ENCODE results near the gene RARS1. TPM values are rescaled to one million over a fixed set of nuclear protein-coding genes. Genes with fewer than 3 reads are reported as not detected.

The RARS1 gene
- total RNA-seq, 1 experiment from 2014 or later = 105 TPM

DNA sequence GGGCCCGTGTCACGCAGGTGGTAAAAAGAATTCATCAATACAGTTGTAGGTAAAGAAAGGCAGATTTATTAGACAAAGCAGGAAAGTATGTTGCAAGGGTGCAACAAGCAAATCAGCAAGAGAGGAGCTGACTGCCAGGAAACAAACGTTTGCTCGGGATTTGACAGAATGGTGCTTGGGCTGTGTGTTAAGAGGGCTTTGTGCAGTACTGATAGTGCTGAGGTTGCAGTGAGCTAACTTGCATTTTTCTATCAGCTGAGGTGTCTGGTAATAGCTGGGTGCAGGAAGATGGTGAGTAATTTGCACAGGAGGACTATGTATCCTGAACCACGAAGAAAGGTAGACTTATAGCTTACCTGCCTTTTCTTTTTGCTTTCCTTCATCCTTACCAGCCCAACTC lies 3.9 kb upstream of the RARS1 start:
- no peaks in the 10 kb centered on the region for H3K27me3 ChIP-seq (replicated peaks; ENCODE audit: insufficient read depth, low read depth, low read length, poor library complexity)
- intact Hi-C loops (cut with micrococcal nuclease; ENCODE audit: unreplicated experiment) = no loop called here
- H3K27ac ChIP-seq (ENCODE audit: low read depth, low read length, poor library complexity, severe bottlenecking) = no peak overlapping the region
- no peaks in the 10 kb centered on the region for H3K4me1 ChIP-seq (ENCODE audit: insufficient read depth, low read length, poor library complexity, severe bottlenecking)
- H3K36me3 ChIP-seq (ENCODE audit: insufficient read depth, low read length, poor library complexity, severe bottlenecking) = no peaks in the 10 kb centered on the region
- no peak for DNase-seq (ENCODE audit: low spot score)
- ChIA-PET CTCF (no interaction called here), POLR2A (ENCODE audit: low non-redundant PET) (no interaction called here)
- TF ChIP-seq, protein P1, sequence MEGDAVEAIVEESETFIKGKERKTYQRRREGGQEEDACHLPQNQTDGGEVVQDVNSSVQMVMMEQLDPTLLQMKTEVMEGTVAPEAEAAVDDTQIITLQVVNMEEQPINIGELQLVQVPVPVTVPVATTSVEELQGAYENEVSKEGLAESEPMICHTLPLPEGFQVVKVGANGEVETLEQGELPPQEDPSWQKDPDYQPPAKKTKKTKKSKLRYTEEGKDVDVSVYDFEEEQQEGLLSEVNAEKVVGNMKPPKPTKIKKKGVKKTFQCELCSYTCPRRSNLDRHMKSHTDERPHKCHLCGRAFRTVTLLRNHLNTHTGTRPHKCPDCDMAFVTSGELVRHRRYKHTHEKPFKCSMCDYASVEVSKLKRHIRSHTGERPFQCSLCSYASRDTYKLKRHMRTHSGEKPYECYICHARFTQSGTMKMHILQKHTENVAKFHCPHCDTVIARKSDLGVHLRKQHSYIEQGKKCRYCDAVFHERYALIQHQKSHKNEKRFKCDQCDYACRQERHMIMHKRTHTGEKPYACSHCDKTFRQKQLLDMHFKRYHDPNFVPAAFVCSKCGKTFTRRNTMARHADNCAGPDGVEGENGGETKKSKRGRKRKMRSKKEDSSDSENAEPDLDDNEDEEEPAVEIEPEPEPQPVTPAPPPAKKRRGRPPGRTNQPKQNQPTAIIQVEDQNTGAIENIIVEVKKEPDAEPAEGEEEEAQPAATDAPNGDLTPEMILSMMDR (conservative IDR thresholded peaks at IDR 0.05; ENCODE audit: low read depth, low read length) = no peak
- TF ChIP-seq EZH2 (IDR thresholded peaks at IDR 0.05; ENCODE audit: borderline replicate concordance, low read depth, low read length, poor library complexity, severe bottlenecking) = no peak
- no peak overlapping the region for H3K4me3 ChIP-seq (ENCODE audit: low read depth, low read length, poor library complexity, severe bottlenecking)
- BruUV-seq (replicated peaks) = no TSS peak
- H3K9me3 ChIP-seq (ENCODE audit: low read depth, low read length, poor library complexity, severe bottlenecking) = no peaks in the 10 kb centered on the region

GRCh38 chr5:168489059-168489458 lies 2.8 kb downstream of the RARS1 start:
- Histone ChIP-seq H3K4me3 (ENCODE audit: low read depth, low read length, poor library complexity, severe bottlenecking) (no peak overlapping the region), H3K27ac (ENCODE audit: low read depth, low read length, poor library complexity, severe bottlenecking) (no peak overlapping the region), H3K9me3 (ENCODE audit: low read depth, low read length, poor library complexity, severe bottlenecking) (no peaks in the 10 kb centered on the region), H3K36me3 (ENCODE audit: insufficient read depth, low read length, poor library complexity, severe bottlenecking) (peaks cover 55% of the 10 kb centered on the region), H3K27me3 (replicated peaks; ENCODE audit: insufficient read depth, low read depth, low read length, poor library complexity) (no peaks in the 10 kb centered on the region), H3K4me1 (ENCODE audit: insufficient read depth, low read length, poor library complexity, severe bottlenecking) (no peaks in the 10 kb centered on the region)
- POLR2A ChIA-PET (ENCODE audit: low non-redundant PET) = no interaction called here
- TF ChIP-seq, protein P1 (conservative IDR thresholded peaks at IDR 0.05; ENCODE audit: low read depth, low read length) = no peak
- TF ChIP-seq EZH2 (IDR thresholded peaks at IDR 0.05; ENCODE audit: borderline replicate concordance, low read depth, low read length, poor library complexity, severe bottlenecking) = no peak
- CTCF ChIA-PET = no interaction called here
- intact Hi-C loops (cut with micrococcal nuclease; ENCODE audit: unreplicated experiment) = no loop called here
- DNase-seq (ENCODE audit: low spot score) = no peak
- no TSS peak for BruUV-seq (replicated peaks)

DNA sequence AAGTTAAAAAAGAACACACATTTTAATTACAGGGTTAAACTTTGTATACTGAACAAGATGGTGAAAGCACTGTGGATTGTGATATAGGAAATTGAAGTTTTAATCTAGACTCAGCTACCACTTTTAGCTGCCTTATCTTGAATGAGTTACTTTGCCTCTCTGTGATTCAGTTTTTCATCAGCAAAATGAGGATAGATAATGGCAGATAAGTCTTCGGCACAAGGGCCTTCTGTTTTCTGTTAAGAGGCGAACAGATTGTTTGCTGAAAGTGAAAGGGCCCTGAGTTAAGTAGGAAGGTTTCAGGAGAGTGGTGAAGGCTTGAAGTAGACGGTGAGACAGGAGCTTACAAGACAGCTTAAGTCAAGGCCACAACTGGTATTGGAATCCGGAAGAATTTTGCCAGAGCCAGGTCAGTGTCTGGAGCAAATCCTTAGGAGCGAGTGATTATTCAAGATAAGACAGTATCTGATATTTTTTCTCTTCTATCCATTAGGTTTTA lies 7.8 kb downstream of the RARS1 start:
- intact Hi-C loops (cut with micrococcal nuclease; ENCODE audit: unreplicated experiment) = no loop called here
- Histone ChIP-seq H3K27ac (ENCODE audit: low read depth, low read length, poor library complexity, severe bottlenecking) (no peak overlapping the region), H3K36me3 (ENCODE audit: insufficient read depth, low read length, poor library complexity, severe bottlenecking) (peaks cover 81% of the 10 kb centered on the region), H3K27me3 (replicated peaks; ENCODE audit: insufficient read depth, low read depth, low read length, poor library complexity) (no peaks in the 10 kb centered on the region), H3K4me1 (ENCODE audit: insufficient read depth, low read length, poor library complexity, severe bottlenecking) (no peaks in the 10 kb centered on the region), H3K4me3 (ENCODE audit: low read depth, low read length, poor library complexity, severe bottlenecking) (no peak overlapping the region), H3K9me3 (ENCODE audit: low read depth, low read length, poor library complexity, severe bottlenecking) (no peaks in the 10 kb centered on the region)
- TF ChIP-seq, protein P1 (conservative IDR thresholded peaks at IDR 0.05; ENCODE audit: low read depth, low read length) = no peak
- no peak for TF ChIP-seq EZH2 (IDR thresholded peaks at IDR 0.05; ENCODE audit: borderline replicate concordance, low read depth, low read length, poor library complexity, severe bottlenecking)
- BruUV-seq (replicated peaks) = no TSS peak
- POLR2A ChIA-PET (ENCODE audit: low non-redundant PET) = no interaction called here
- no peak for DNase-seq (ENCODE audit: low spot score)
- CTCF ChIA-PET = no interaction called here
